H1 (cell line): ENCODE results near the gene PRKCD. TPM values are rescaled to one million over a fixed set of nuclear protein-coding genes. Genes with fewer than 3 reads are reported as not detected.

Experiments
- EGR1 ChIP-seq: IDR thresholded peaks from 2 replicates; pipeline ENCODE4 v1.6.1; 2011; ENCODE audit warnings: low read depth, low read length, borderline replicate concordance
- EZH2 ChIP-seq: fragments of 200-600 bp; sonication (generic); IDR thresholded peaks from 2 replicates; pipeline ENCODE4 v1.7.1; 2012; ENCODE audit warnings: low read depth, mild to moderate bottlenecking, moderate library complexity, low read length, inconsistent platforms; ENCODE audit not compliant: severe bottlenecking
- PHF8 ChIP-seq: fragments of 200-600 bp; sonication (generic); conservative IDR thresholded peaks from 2 replicates; pipeline ENCODE4 v1.7.1; 2012; ENCODE audit warnings: low read depth, mild to moderate bottlenecking, inconsistent platforms, low read length, moderate library complexity
- polyA plus RNA-seq, 7 experiments: library from polyadenylated mRNA; depleted of rRNA in 3 of 7; stranded (reverse) in 5 of 7; unstranded in 2 of 7; fragments of >200 nt in 5 of 7; fragments of 200-250 nt in 2 of 7; gene quantifications; 1 replicate in 5 of 7; 2 replicates in 1 of 7; 4 replicates in 1 of 7; pipeline versions ENCODE4 v1.2.1 to v1.2.3, GENCODE V29; 2011 to 2013; ENCODE audit warnings: missing spikeins in 2 of 7, mixed read lengths in 2 of 7
- total RNA-seq: library from RNA; stranded (reverse); fragmentation: NEBNext Ultra II Directional; extraction: Animal tissue kit (Norgen Biotek cat#: 25700); gene quantifications from 2 replicates; pipeline ENCODE4 v1.2.1, GENCODE V29; 2021
- TF ChIP-seq, protein P1 (sequence below): IDR thresholded peaks from 2 replicates; pipeline ENCODE4 v1.6.1; 2012; ENCODE audit warnings: inconsistent platforms

Gene PRKCD
- total and polyA plus RNA-seq, 2 of the 8 experiments (the other 6 are each of a cell fraction or from before 2014, with no cell fraction given), result 22.6 to 23.9 TPM

DNA sequence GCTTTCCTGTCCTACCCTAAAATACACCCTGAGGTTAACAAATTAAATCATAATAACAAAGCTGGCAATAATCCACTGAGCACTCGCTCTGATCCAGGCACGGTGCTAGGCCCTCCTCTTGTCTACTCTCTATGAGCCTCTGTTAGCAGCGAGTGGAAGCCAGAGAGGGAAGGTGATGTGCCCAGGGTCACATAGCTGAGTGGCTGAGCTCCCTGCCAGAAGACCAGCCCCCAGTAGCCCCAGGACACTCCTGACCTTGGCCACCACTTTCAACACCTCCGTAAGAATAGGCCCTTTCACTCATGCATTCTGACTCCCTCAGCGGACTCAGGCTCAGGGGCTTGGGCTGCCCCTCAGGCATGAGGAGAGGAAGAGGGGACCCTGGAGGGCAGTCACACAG, 9.5 kb upstream of the PRKCD start (continued):
- TF ChIP-seq, protein P1, sequence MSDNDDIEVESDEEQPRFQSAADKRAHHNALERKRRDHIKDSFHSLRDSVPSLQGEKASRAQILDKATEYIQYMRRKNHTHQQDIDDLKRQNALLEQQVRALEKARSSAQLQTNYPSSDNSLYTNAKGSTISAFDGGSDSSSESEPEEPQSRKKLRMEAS, result no peak
- TF ChIP-seq EZH2 (no peak), EGR1 (no peak), PHF8 (no peak)
